Activated T-cell treated with anti-CD3 and anti-CD28 coated beads, Interleukin-2, amount 50 U/mL, for 48 hours (primary cell): ENCODE data around the gene RABGAP1L.
"Not testable (repeated sequence)": the region's sequence is repeated elsewhere in the genome, so short reads cannot be mapped to it uniquely, and the experiment has no call there.

Experiments
- DNase-seq, 2 experiments: peaks; one replicate each; pipeline ENCODE4 v3.0.0-alpha.2; 2020

Gene RABGAP1L

GRCh38 chr1:174156437-174156836, 2.9 kb upstream of the RABGAP1L start:
- no peak for DNase-seq

- peak in 1 of 2 experiments; percentile 30 for DNase-seq
These were observed 2.0 kb upstream of the RABGAP1L start for GRCh38 chr1:174157157-174157806.

- DNase-seq = no peak
These were observed 511 bp upstream of the RABGAP1L start for GRCh38 chr1:174158767-174159251.

GRCh38 chr1:174160109-174160473, 771 bp downstream of the RABGAP1L start:
- DNase-seq = peak in 1 of 2 experiments; percentile 56

- DNase-seq = no peak
These were observed 1.3 kb downstream of the RABGAP1L start for GRCh38 chr1:174160603-174161002.

- DNase-seq = no peak
These were observed 2.5 kb downstream of the RABGAP1L start for GRCh38 chr1:174161813-174162212.

GRCh38 chr1:174164826-174165225, 5.5 kb downstream of the RABGAP1L start:
- DNase-seq = no peak

GRCh38 chr1:174165471-174166137, 6.3 kb downstream of the RABGAP1L start:
- no peak for DNase-seq

- no peak for DNase-seq
These were observed 7.4 kb downstream of the RABGAP1L start for GRCh38 chr1:174166530-174167264.

GRCh38 chr1:174167265-174167803, 8.0 kb downstream of the RABGAP1L start:
- no peak for DNase-seq

GRCh38 chr1:174169342-174169741, 10.0 kb downstream of the RABGAP1L start:
- no peak for DNase-seq

- DNase-seq = no peak
These were observed 11.8 kb downstream of the RABGAP1L start for GRCh38 chr1:174171073-174171472.

- no peak for DNase-seq
These were observed 15.4 kb downstream of the RABGAP1L start for GRCh38 chr1:174174461-174175329.

- DNase-seq = not testable (repeated sequence)
These were observed 19.1 kb downstream of the RABGAP1L start for GRCh38 chr1:174178459-174178858.

GRCh38 chr1:174189428-174190062, 30.2 kb downstream of the RABGAP1L start:
- no peak for DNase-seq

- DNase-seq = no peak
These were observed 31.4 kb downstream of the RABGAP1L start for GRCh38 chr1:174190691-174191199.

- DNase-seq = no peak
These were observed 32.1 kb downstream of the RABGAP1L start for GRCh38 chr1:174191349-174191862.

GRCh38 chr1:174194461-174194860, 35.1 kb downstream of the RABGAP1L start:
- DNase-seq = no peak

GRCh38 chr1:174197088-174197487, 37.8 kb downstream of the RABGAP1L start:
- DNase-seq = no peak

GRCh38 chr1:174197547-174197946, 38.2 kb downstream of the RABGAP1L start:
- DNase-seq = no peak

- no peak for DNase-seq
These were observed 38.9 kb downstream of the RABGAP1L start for GRCh38 chr1:174198202-174198601.

- DNase-seq = no peak
These were observed 41.4 kb downstream of the RABGAP1L start for GRCh38 chr1:174200746-174201145.
